A673 (cell line): ENCODE measurements around the gene STIM1.

ENCODE experiments used
- CTCF ChIP-seq: fragments of 300-800, 200-600 bp; sonication (generic); conservative IDR thresholded peaks from 2 replicates; pipeline ENCODE4 v1.5.1; 2017; ENCODE audit warnings: low read depth, mild to moderate bottlenecking, antibody characterized with exemption, low read length, moderate library complexity, mixed read lengths
- EZH2 ChIP-seq: fragments of 200-600 bp; sonication (generic); IDR thresholded peaks from 2 replicates; pipeline ENCODE4 v1.6.1; 2017; ENCODE audit warnings: borderline replicate concordance, low read depth, mild to moderate bottlenecking, mixed read lengths, antibody characterized with exemption, low read length; ENCODE audit not compliant: poor library complexity, severe bottlenecking

- TF ChIP-seq CTCF (no peak), EZH2 (no peak)
Observed at GRCh38 chr11:3837793-3838192, 17.7 kb upstream of the STIM1 start.
